HG02610 (cell line): Measurements from ENCODE around the gene PDCD7.
"Not testable (repeated sequence)": the region's sequence is repeated elsewhere in the genome, so short reads cannot be mapped to it uniquely, and the experiment has no call there.

Experiments
- ATAC-seq: cut with Tn5 transposase; IDR thresholded peaks from one replicate; pipeline ENCODE4 v1.9.1; 2021; ENCODE audit warnings: mild to moderate bottlenecking, moderate library complexity; ENCODE audit not compliant: unreplicated experiment

The PDCD7 gene

DNA sequence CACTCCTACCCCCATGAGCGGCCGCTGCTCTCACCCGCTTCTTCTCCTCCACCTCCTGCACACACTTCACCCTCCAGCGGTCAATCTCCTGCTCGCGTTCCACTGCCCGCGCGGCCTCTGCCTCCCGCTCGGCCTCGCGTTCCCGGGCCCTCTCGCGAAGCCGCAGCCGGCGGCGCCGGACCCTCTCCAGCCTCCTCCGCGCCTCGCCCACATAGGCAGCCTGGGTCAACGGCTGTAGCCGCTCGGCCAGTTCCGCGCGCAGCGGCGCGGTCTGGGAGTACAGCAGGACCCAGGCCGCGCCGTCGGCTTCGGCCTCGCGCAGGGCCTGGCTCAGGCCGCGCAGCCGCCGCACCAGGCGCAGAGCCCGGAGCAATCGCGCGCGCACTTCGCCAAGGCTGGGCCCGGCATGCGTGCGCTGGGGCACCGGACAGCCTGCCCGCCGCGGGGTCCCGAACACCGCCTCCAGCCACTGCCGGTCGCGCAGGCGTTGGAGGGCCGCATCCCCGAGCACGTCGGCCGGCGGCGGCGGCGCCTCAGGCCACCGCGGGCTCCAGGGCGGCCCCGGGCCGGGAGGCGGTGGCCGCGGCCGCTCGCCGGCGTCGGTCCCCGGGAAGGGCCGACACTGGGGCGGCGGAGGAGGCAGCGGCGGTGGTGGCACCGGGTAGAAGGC is 595 bp downstream of the PDCD7 start:
- ATAC-seq = peak; percentile 47

- no peak for ATAC-seq
Measured at GRCh38 chr15:65130941-65131340, 2.7 kb downstream of the PDCD7 start.

DNA sequence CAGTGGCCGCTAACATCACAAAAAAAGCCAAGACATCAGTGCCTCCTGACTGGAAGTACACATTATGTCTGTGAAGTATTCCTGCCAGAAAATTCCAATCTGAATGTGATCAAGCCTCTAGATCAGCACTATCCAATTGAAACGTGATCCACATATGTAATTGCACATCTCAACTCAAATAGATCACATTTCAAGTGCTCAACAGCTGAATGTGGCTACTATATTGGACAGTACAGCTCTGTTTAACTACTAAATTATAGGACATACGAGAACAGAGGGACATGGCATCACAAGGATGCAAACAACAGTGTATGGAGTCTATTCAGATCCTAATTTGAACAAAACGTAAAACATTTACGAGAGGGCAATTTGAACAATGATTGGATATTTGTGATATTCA is 18.1 kb downstream of the PDCD7 start:
- no peak for ATAC-seq

- no peak for ATAC-seq
Measured at GRCh38 chr15:65115086-65115485, 18.5 kb downstream of the PDCD7 start, which contains the start of gene UBAP1L. UBAP1L (minus strand) TSS chr15:65115200; CDS start chr15:65106215, 8,985 bp downstream.

DNA sequence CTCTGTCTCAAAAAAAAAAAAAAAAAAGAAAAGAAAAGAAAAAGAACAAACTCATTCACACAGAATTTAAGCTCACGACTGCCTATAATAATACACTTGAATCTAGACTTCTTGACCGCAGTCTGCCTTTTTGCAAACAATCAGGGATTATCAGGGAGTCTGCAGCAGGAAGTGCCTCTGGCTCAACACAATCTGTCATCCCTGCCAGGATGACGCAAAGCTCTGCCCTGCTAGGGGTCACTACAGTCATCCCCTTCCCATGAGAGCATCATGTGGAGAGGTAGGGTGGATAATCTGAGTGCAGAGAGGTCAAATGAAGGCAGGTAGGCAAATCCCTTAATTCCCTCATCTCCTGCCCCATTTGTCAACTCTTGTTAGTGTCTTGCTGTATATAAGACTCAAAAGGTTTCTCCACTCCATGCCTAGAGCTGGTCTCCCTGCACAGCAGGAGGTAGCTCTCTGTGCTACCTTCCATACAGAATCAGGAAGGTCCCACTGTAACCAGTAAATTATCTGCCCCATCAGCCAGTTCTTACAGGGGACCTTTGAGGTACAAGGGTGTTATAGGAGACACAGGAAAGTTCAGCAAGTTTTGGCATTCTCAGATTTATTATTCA is 22.8 kb downstream of the PDCD7 start:
- ATAC-seq = no peak

DNA sequence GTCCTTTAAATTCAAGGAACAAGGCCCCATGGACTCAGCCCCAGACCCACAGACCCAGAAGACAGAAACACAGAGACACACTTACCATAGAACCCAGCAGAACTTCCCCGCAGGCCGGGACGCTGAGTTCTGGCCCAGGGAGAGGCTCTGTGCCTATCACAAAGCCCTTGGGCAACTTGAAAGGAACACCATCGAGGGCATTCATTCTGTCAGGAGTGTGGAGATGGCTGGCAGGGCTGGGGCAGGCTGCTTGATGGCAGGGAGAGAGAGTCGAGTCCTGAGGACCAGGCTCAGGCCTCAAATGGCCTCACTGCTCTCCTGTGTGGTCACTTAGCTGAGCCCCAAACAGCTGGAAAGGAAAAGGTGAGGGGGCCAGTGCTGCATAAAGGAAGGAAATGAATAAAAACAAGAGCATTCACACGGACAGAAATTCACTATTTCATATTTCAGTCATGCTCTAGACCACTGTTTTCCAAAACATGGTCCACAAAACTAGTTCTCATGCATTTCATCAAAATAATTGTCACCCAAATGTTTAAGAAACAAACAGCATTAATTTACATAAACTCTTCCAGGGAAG is 27.5 kb downstream of the PDCD7 start:
- ATAC-seq = no peak

GRCh38 chr15:65105038-65105437 is 28.6 kb downstream of the PDCD7 start:
- no peak for ATAC-seq

GRCh38 chr15:65102912-65103311 is 30.7 kb downstream of the PDCD7 start:
- ATAC-seq = no peak

- no peak for ATAC-seq
Measured at GRCh38 chr15:65101891-65102708, 31.5 kb downstream of the PDCD7 start.

DNA sequence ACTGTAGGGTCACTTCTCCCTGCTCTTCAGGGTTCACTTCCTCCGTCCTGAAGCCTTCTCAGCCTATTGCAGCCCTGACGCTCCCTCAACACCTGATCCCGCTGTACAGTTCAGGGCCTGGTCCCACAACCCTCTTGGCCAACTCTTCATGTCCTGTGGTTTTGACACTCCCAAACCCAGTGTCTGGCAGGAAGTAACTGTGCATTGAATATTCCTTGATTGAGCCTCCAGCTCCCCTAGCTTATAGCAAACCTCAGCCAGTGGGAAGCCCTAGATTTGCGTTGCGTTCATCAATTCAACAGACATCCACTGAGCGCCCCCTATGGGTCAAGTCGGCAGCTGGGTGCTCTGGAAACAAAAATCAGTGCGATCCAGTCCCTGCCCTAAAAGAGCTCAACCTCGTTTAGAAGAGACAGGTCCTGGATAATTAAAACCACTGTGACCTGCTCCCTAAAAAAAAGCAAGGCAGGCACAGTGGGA is 32.2 kb downstream of the PDCD7 start:
- no peak for ATAC-seq

DNA sequence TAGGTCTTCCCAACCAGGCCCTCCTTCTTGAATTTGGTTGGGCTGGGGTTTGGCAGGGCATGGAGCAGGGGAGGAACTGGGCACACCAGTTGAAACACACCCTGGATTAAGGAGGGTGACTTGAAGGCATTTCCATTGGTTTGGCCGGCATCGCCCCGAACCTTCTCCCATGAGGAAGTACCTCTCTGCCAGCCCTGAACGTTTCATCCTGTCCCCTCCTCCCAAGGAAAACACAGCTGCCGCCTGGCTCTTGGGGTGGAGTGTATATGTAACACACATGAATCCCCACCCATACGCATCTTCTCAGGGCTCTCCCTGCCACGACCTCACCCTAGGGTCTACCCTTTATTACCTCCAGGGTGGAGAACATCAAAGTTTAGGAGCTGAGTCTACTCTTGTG is 33.2 kb downstream of the PDCD7 start:
- no peak for ATAC-seq

- not testable (repeated sequence) for ATAC-seq
Measured at GRCh38 chr15:65099801-65100200, 33.8 kb downstream of the PDCD7 start.

- no peak for ATAC-seq
Measured at GRCh38 chr15:65099336-65099735, 34.3 kb downstream of the PDCD7 start.

DNA sequence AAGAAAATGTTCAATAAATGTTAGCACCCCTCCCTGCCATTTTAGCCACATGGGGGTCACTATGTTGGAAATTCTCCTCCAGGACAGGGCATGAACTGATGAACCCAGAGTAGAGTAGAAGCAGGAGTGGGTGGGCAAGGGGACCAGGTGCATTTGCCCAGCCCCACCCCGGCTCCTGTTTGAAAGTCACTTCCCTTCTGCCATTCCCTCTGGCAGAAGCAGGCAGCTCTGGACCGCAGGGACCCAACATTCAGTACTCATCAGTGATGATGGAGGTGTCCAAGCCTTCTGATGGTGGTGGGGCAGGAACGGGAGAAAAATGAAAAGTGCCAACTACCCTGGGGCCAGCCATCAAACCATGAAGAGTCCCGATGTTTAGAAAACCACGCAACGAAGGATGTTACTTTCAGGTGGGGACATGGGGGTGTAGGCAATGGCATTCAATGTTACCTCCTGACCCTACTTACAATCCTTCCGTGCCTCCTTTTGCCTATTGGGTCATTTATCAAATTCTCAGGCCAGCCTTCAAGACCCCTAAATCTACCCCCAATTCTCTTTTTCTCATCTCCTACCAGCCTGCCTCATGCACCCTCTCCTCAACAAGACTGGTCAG is 35.9 kb downstream of the PDCD7 start:
- no peak for ATAC-seq

DNA sequence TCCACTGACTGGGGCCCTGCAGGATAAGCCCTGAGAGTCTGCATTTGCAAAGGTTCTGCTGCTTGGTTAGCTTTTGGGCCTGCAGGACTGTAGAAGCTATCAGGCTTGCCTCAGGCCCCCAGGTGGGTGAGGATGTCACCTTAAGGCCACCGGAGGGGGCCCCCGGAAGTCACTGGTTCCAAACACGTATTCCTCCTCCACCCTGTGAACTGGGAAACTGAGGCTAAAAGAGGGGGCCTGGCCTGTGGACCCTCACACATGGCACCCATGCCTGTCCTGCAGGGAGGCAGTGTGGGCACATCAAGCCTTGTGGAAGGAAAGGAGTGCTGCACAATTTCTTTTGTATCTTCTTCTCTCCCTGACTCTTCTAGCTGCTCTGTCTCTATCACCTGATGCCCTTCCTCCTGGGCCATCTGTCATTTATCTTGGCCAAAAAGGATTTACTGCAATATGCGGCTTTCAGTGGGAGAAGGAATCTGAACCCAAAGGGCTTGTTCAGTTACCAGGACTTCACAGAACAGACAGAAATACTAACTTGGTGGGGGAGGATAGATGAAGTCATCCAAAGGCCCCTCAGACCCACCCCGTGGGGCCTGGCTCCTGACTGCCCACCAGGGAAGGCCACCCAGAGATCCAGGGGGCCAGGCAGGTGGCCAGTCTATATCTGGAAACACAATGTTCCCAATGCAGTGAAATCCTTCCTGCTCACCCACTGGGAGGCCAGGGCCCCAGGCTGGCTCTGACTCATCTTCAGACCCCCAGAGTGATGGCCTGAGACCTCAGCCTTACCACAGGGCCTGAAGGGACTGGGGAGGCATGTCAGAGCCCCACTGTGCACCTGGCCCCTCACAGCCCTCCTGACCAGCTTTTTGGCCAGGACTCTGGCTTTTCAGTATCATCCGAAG is 36.9 kb downstream of the PDCD7 start:
- ATAC-seq = no peak

DNA sequence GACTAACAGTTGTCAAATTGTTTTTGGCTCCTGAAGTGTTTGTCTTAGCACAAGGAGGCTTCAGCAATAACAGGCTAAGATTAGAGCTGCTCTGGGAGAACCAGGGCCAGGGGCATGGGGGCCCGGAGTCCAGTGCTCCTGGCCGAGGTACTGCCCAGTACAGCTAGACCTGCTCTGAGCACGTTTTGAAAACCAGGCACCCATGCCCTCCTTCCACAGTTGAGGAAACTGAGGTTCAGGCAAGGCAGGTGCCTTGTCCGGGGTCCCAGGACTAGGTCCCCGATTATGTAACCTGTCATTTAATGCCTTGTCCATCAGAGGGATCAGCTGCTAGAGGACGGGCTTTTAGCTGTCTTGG is 37.9 kb downstream of the PDCD7 start:
- ATAC-seq = no peak

DNA sequence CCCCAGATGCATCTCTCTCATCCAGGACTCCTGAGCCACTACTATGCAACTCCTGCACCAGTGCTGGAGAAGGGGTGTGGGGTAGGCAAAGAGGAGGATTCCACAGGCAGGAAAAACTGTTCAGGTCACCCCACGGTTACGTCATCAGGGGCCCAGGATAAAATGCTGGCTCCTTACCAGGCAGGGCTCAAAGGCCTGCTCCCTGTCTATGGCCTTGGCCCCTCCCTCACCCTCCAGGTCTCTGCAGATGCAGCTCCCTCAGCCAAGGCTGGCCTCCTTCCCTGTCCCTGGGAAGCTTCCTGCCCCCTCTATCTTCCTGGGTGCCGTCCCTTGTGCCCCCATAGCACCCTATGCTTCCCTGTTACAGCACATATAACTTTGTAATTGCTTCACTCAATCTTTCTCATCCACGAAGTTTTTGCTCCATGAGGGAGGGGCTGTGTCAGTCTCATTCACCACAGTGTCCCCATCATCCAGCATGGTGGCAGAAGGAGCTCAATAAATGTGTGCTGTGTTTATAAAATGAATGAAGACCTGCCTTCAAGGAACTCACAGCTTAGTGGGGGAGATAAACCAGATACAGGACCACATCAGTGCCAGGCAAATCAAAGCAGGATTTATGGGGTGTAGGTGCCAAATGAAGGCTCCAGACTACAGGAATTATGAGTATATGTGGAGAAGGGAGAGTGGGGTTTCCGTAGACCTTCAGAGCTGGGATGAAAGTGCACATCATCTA is 38.4 kb downstream of the PDCD7 start:
- no peak for ATAC-seq

DNA sequence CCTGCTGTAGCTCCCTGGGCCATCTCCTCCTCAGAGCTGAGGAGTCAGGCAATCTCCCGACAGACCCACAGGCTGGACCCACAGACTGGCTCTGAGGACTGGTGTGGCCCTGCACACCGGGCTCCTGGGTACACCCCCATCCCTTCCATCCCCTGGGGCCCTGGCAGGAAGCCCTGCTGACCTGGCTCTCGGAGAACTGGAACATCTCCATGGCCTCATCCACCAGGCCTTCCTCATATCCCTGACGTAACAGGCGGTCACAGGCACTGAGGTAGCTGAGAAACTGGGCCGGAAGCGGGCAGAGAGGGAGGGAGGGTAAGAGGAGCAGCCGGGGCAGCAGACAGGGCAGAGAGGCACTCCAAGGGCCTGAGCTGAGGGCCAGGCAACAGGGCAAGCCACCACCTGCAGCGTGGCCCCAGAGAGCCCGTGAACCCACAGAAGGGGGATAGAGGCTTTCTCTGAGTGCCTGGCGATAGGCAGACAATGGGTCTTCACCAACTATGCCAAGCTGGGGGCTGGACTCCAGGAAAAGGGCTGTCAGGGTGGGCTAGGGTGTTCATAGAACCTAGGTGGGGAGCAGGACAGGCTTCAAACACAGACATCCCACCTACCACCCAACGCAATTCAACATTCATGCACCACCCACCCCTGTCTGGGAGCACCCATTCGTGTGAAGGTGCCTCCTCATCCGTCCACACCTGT is 39.2 kb downstream of the PDCD7 start:
- no peak for ATAC-seq

DNA sequence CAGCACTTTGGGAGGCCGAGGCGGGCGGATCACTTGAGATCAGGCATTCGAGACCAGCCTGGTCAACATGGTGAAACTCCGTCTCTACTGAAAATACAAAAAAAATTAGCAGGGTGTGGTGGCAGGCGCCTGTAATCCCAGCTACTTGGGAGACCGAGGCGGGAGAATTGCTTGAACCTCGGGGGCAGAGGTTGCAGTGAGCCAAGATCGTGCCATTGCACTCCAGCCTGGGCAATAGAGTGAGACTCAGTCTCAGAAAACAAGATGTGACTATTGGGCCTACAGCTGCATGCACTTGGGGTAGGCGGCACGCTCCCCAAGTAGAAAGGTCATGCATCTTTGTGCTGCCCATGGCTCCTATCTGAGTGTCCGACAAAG is 39.8 kb downstream of the PDCD7 start:
- ATAC-seq = not testable (repeated sequence)
